ENCODE measurements around the gene PPP1R16B. TPM values are rescaled to one million over a fixed set of nuclear protein-coding genes. Genes with fewer than 3 reads are reported as not detected.
A peak's percentile ranks its signal among the peaks of the same experiment; 100 is the strongest.
"Not testable (repeated sequence)": the region's sequence is repeated elsewhere in the genome, so short reads cannot be mapped to it uniquely, and the experiment has no call there.

Gene PPP1R16B
- total RNA-seq, 1 donor from 2014 or later: 109 TPM

DNA sequence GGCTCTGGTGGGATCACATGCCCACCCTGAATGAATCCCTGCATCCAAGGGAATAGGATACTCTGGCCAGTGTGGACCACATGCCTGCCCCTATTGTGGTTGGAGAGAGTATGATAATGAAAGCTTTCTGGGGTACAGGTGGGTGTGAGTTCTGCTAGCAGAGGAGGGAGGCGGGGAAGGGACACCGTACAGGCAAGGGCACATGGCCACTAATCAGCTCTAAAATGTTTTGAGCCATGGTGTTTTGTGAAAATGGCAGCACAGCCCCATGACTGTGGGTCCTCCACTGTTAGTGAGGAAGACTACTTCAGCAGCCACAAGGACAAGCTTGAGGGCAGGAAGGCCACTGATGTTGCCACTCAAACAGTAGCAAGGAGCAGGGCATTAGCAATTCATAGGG, 144.8 kb downstream of the PPP1R16B start:
- Mint-ChIP-seq H3K4me3 (ENCODE audit: low read depth) (no peak overlapping the region), H3K36me3 (ENCODE audit: low read depth) (peaks cover 64% of the 10 kb centered on the region), H3K27me3 (ENCODE audit: low read depth) (no peaks in the 10 kb centered on the region), H3K9me3 (no peaks in the 10 kb centered on the region), H3K4me1 (ENCODE audit: low read depth) (peaks cover 1% of the 10 kb centered on the region), H3K27ac (no peak overlapping the region)
- intact Hi-C loops (cut with micrococcal nuclease): no loop called here
- no peak for DNase-seq (ENCODE audit: low spot score)

GRCh38 chr20:38951611-38952010, 146.1 kb downstream of the PPP1R16B start:
- Mint-ChIP-seq H3K4me3 (ENCODE audit: low read depth) (no peak overlapping the region), H3K36me3 (ENCODE audit: low read depth) (peaks cover 59% of the 10 kb centered on the region), H3K9me3 (no peaks in the 10 kb centered on the region), H3K27ac (no peak overlapping the region), H3K4me1 (ENCODE audit: low read depth) (peaks cover 1% of the 10 kb centered on the region), H3K27me3 (ENCODE audit: low read depth) (no peaks in the 10 kb centered on the region)
- intact Hi-C loops (cut with micrococcal nuclease): no loop called here
- no peak for DNase-seq (ENCODE audit: low spot score)

- no peaks in the 10 kb centered on the region for H3K27me3 Mint-ChIP-seq (ENCODE audit: low read depth)
- intact Hi-C loops (cut with micrococcal nuclease): no loop called here
- no peak overlapping the region for H3K4me3 Mint-ChIP-seq (ENCODE audit: low read depth)
- no peak overlapping the region for H3K27ac Mint-ChIP-seq
- DNase-seq (ENCODE audit: low spot score): no peak
- peaks cover 53% of the 10 kb centered on the region for H3K36me3 Mint-ChIP-seq (ENCODE audit: low read depth)
- H3K4me1 Mint-ChIP-seq (ENCODE audit: low read depth): peaks cover 1% of the 10 kb centered on the region
- no peaks in the 10 kb centered on the region for H3K9me3 Mint-ChIP-seq
These were observed 146.7 kb downstream of the PPP1R16B start for GRCh38 chr20:38952153-38952552.

DNA sequence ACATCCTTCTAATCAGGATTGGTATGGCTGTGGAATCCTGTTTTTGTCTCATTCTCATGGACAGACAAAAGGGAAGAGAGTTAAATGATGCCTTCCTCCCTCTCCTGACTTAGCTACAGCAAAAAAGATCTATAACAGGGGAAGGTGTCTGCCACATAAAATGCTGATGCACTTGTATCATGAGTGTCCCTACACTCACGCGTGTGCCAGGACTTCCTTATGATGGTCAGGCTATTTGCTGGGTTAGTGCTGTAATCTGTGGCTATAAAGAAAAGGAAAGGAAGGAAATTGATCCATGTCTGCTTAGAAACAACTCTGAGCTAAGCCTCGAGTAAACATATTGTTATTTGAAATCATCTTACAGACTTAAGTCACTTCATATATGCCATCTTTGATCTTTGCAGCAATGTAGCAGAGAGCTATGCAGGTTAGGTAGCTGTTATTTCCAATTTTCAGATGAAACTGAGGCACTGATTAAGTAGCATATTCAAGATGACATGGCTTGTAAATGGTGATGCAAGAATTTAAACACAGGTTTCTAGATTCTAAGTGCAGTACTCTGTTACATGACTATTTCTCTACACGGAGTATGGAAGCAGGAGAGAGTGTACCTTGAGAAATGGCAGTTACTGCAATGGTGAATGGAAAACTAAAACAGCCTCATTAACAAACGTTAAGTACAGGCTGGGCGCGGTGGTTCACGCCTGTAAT, 148.3 kb downstream of the PPP1R16B start:
- no peak overlapping the region for H3K4me3 Mint-ChIP-seq (ENCODE audit: low read depth)
- peaks cover 38% of the 10 kb centered on the region for H3K36me3 Mint-ChIP-seq (ENCODE audit: low read depth)
- H3K9me3 Mint-ChIP-seq: no peaks in the 10 kb centered on the region
- no peaks in the 10 kb centered on the region for H3K27me3 Mint-ChIP-seq (ENCODE audit: low read depth)
- intact Hi-C loops (cut with micrococcal nuclease): no loop called here
- H3K4me1 Mint-ChIP-seq (ENCODE audit: low read depth): peaks cover 1% of the 10 kb centered on the region
- no peak overlapping the region for H3K27ac Mint-ChIP-seq
- no peak for DNase-seq (ENCODE audit: low spot score)

- peaks cover 15% of the 10 kb centered on the region for H3K36me3 Mint-ChIP-seq (ENCODE audit: low read depth)
- H3K9me3 Mint-ChIP-seq: no peaks in the 10 kb centered on the region
- no peak for DNase-seq (ENCODE audit: low spot score)
- H3K27ac Mint-ChIP-seq: no peak overlapping the region
- no peak overlapping the region for H3K4me3 Mint-ChIP-seq (ENCODE audit: low read depth)
- no peaks in the 10 kb centered on the region for H3K27me3 Mint-ChIP-seq (ENCODE audit: low read depth)
- intact Hi-C loops (cut with micrococcal nuclease): no loop called here
- H3K4me1 Mint-ChIP-seq (ENCODE audit: low read depth): peaks cover 14% of the 10 kb centered on the region
These were observed 151.9 kb downstream of the PPP1R16B start for GRCh38 chr20:38957235-38957876.

DNA sequence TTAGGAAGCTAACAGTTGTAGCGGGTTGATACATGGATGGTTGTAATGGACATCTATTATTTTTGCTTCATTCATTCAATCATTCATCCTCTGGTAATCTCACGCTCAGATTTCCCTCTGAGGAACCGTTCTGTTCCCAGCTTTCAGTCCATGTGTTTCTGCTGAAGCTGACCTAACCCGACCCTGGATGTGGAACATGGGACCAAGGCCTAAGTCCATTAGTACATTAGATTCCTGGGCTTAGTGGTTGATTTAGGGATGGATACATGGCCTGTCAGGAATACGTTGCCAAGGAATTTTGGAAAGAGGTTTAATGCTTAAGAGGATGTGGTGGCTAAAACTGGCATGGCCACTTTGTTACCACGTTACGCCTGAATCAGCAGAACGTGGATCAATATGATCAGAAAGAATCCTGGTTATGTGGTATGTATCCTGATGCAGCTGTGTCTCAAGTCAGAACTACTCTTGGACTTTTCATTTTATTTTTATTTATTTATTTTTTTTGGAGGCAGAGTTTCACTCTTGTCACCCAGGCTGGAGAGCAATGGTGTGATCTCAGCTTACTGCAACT, 152.5 kb downstream of the PPP1R16B start:
- peaks cover 18% of the 10 kb centered on the region for H3K4me1 Mint-ChIP-seq (ENCODE audit: low read depth)
- DNase-seq (ENCODE audit: low spot score): no peak
- intact Hi-C loops (cut with micrococcal nuclease): no loop called here
- no peaks in the 10 kb centered on the region for H3K9me3 Mint-ChIP-seq
- H3K4me3 Mint-ChIP-seq (ENCODE audit: low read depth): no peak overlapping the region
- peaks cover 15% of the 10 kb centered on the region for H3K36me3 Mint-ChIP-seq (ENCODE audit: low read depth)
- H3K27me3 Mint-ChIP-seq (ENCODE audit: low read depth): no peaks in the 10 kb centered on the region
- no peak overlapping the region for H3K27ac Mint-ChIP-seq

GRCh38 chr20:38960187-38960687, 154.7 kb downstream of the PPP1R16B start:
- intact Hi-C loops (cut with micrococcal nuclease); H3K27me3 Mint-ChIP-seq (ENCODE audit: low read depth); H3K27ac Mint-ChIP-seq; DNase-seq (ENCODE audit: low spot score); H3K9me3 Mint-ChIP-seq: not testable (repeated sequence)
- peaks cover 19% of the 10 kb centered on the region for H3K36me3 Mint-ChIP-seq (ENCODE audit: low read depth)
- H3K4me1 Mint-ChIP-seq (ENCODE audit: low read depth): peaks cover 28% of the 10 kb centered on the region
- peak overlapping the region; percentile 4 for H3K4me3 Mint-ChIP-seq (ENCODE audit: low read depth)

DNA sequence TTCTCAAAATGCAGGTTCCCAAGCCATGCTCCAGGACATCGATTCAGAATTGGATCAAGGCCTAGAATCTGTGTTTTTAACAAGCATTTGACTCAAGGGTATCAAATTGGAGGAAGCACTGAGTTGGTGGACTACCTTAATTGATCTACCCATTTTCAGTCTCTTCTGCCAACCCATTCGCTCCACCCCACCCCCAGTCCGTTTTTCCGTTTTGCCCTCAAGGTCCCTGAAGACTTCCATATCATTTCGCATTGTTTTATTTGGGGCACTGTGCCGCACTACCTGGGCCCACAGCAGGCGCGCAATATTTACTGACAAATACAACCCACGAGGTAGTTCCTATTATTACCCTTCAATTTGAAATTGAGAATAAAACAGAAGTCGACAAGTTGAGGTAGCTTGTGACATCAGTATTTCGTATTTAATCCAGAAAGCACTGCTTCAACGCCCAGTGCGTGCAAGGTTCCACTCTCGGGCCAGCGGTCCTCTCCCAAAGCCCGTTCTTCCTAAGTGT, 156.1 kb downstream of the PPP1R16B start:
- Mint-ChIP-seq H3K36me3 (ENCODE audit: low read depth) (peaks cover 25% of the 10 kb centered on the region), H3K4me1 (ENCODE audit: low read depth) (peaks cover 32% of the 10 kb centered on the region), H3K4me3 (ENCODE audit: low read depth) (peak overlapping the region; percentile 97), H3K9me3 (no peaks in the 10 kb centered on the region), H3K27me3 (ENCODE audit: low read depth) (no peaks in the 10 kb centered on the region), H3K27ac (peak overlapping the region; percentile 95)
- intact Hi-C loops (cut with micrococcal nuclease): loop anchor here (1.0 to 2.0 kb wide), 3 partner anchors 35 to 57 kb away; partner anchors contain the start of gene FAM83D
- DNase-seq (ENCODE audit: low spot score): no peak

- Mint-ChIP-seq H3K36me3 (ENCODE audit: low read depth) (peaks cover 25% of the 10 kb centered on the region), H3K9me3 (no peaks in the 10 kb centered on the region), H3K27ac (peak within 1 kb of the TSS; percentile 95), H3K4me3 (ENCODE audit: low read depth) (peak within 1 kb of the TSS; percentile 97), H3K4me1 (ENCODE audit: low read depth) (peaks cover 34% of the 10 kb centered on the region), H3K27me3 (ENCODE audit: low read depth) (no peaks in the 10 kb centered on the region)
- intact Hi-C loops (cut with micrococcal nuclease): loop anchor here (1.0 to 2.0 kb wide), 3 partner anchors 35 to 57 kb away; partner anchors contain the start of gene FAM83D
- DNase-seq (ENCODE audit: low spot score): peak; percentile 99
These were observed 156.8 kb downstream of the PPP1R16B start, which contains the start of gene DHX35 for GRCh38 chr20:38962044-38962927. TSS of gene DHX35 (plus strand) at chr20:38962344. CDS start at chr20:38962368, 24 bp downstream.

- H3K4me3 Mint-ChIP-seq (ENCODE audit: low read depth): peak overlapping the region; percentile 97
- no peaks in the 10 kb centered on the region for H3K9me3 Mint-ChIP-seq
- peak overlapping the region; percentile 94 for H3K27ac Mint-ChIP-seq
- peaks cover 30% of the 10 kb centered on the region for H3K36me3 Mint-ChIP-seq (ENCODE audit: low read depth)
- H3K4me1 Mint-ChIP-seq (ENCODE audit: low read depth): peaks cover 34% of the 10 kb centered on the region
- intact Hi-C loops (cut with micrococcal nuclease): loop anchor here (1.0 to 2.0 kb wide), 3 partner anchors 34 to 56 kb away; partner anchors contain the start of gene FAM83D
- no peak for DNase-seq (ENCODE audit: low spot score)
- H3K27me3 Mint-ChIP-seq (ENCODE audit: low read depth): no peaks in the 10 kb centered on the region
These were observed 157.5 kb downstream of the PPP1R16B start for GRCh38 chr20:38962928-38963401.

DNA sequence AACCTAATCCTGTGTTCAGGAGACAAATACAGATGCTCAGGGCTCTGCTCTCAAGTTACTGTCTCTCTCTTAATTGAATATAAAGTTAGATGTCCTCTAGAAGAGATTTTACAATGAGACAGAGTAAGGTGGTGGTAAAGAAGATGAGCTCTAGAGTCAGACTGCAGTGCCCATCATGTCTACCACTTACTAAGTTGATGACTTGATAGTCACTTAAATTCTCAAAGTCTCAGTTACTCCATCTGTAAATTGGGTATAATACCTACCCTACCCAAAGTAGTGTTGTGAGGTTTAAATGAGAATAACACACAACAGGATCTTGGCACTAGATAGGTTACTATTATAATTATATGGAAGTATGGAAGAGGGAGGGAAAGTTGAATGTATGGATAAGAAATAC, 158.2 kb downstream of the PPP1R16B start:
- peak overlapping the region; percentile 10 for H3K4me3 Mint-ChIP-seq (ENCODE audit: low read depth)
- H3K36me3 Mint-ChIP-seq (ENCODE audit: low read depth): peaks cover 32% of the 10 kb centered on the region
- peaks cover 34% of the 10 kb centered on the region for H3K4me1 Mint-ChIP-seq (ENCODE audit: low read depth)
- intact Hi-C loops (cut with micrococcal nuclease): loop anchor here (2.0 kb wide), 1 partner anchor 55 kb away; no protein-coding TSS in a partner anchor
- DNase-seq (ENCODE audit: low spot score): no peak
- no peaks in the 10 kb centered on the region for H3K27me3 Mint-ChIP-seq (ENCODE audit: low read depth)
- no peaks in the 10 kb centered on the region for H3K9me3 Mint-ChIP-seq
- H3K27ac Mint-ChIP-seq: no peak overlapping the region

- Mint-ChIP-seq H3K4me1 (ENCODE audit: low read depth) (peaks cover 31% of the 10 kb centered on the region), H3K36me3 (ENCODE audit: low read depth) (peaks cover 40% of the 10 kb centered on the region), H3K4me3 (ENCODE audit: low read depth) (no peak overlapping the region), H3K27me3 (ENCODE audit: low read depth) (no peaks in the 10 kb centered on the region), H3K27ac (no peak overlapping the region), H3K9me3 (no peaks in the 10 kb centered on the region)
- intact Hi-C loops (cut with micrococcal nuclease): no loop called here
- DNase-seq (ENCODE audit: low spot score): no peak
These were observed 159.8 kb downstream of the PPP1R16B start for GRCh38 chr20:38965264-38965663.

Measured in activated T-helper 2 cell treated with anti-CD3 and anti-CD28 coated beads, Interferon-gamma antibody, Interleukin-2, Interleukin-4, amounts not matched to agents 10 μg/mL and 5 μg/mL and 100 μg/mL, durations not matched to agents 14 hours and 24 hours and 36 hours (primary cell).